HG02798 (cell line): Measurements from ENCODE around the gene CRAT.

Experiments
- ATAC-seq: cut with Tn5 transposase; IDR thresholded peaks from one replicate; pipeline ENCODE4 v1.9.1; 2021; ENCODE audit warnings: mild to moderate bottlenecking; ENCODE audit not compliant: unreplicated experiment, poor library complexity

The CRAT gene

GRCh38 chr9:129070696-129071525 is 39.7 kb downstream of the CRAT start:
- no peak for ATAC-seq

GRCh38 chr9:129069862-129070641 is 40.5 kb downstream of the CRAT start:
- no peak for ATAC-seq

- ATAC-seq: peak; percentile 65
Observed at GRCh38 chr9:129068990-129069861, 41.4 kb downstream of the CRAT start.

GRCh38 chr9:129068110-129068509 is 42.5 kb downstream of the CRAT start:
- no peak for ATAC-seq

- ATAC-seq: no peak
Observed at GRCh38 chr9:129064499-129064908, 46.1 kb downstream of the CRAT start.

GRCh38 chr9:129063061-129063460 is 47.5 kb downstream of the CRAT start:
- ATAC-seq: no peak

- no peak for ATAC-seq
Observed at GRCh38 chr9:129060991-129061390, 49.6 kb downstream of the CRAT start.

- ATAC-seq: no peak
Observed at GRCh38 chr9:129059796-129060785, 50.5 kb downstream of the CRAT start.

- ATAC-seq: no peak
Observed at GRCh38 chr9:129058965-129059795, 51.4 kb downstream of the CRAT start.

GRCh38 chr9:129054163-129054851 is 56.3 kb downstream of the CRAT start:
- no peak for ATAC-seq

GRCh38 chr9:129053020-129053419 is 57.6 kb downstream of the CRAT start:
- no peak for ATAC-seq

- no peak for ATAC-seq
Observed at GRCh38 chr9:129052592-129052991, 58.0 kb downstream of the CRAT start.
